ENCODE results near the gene S100A14. TPM values are rescaled to one million over a fixed set of nuclear protein-coding genes. Genes with fewer than 3 reads are reported as not detected.
A peak's percentile ranks its signal among the peaks of the same experiment; 100 is the strongest.

S100A14 gene
- total and polyA plus RNA-seq, 9 of the 15 experiments (the other 6 are each of a cell fraction or from before 2014, with no cell fraction given), result 0.10 to 0.64 (median 0.24) TPM; not detected in 3

DNA sequence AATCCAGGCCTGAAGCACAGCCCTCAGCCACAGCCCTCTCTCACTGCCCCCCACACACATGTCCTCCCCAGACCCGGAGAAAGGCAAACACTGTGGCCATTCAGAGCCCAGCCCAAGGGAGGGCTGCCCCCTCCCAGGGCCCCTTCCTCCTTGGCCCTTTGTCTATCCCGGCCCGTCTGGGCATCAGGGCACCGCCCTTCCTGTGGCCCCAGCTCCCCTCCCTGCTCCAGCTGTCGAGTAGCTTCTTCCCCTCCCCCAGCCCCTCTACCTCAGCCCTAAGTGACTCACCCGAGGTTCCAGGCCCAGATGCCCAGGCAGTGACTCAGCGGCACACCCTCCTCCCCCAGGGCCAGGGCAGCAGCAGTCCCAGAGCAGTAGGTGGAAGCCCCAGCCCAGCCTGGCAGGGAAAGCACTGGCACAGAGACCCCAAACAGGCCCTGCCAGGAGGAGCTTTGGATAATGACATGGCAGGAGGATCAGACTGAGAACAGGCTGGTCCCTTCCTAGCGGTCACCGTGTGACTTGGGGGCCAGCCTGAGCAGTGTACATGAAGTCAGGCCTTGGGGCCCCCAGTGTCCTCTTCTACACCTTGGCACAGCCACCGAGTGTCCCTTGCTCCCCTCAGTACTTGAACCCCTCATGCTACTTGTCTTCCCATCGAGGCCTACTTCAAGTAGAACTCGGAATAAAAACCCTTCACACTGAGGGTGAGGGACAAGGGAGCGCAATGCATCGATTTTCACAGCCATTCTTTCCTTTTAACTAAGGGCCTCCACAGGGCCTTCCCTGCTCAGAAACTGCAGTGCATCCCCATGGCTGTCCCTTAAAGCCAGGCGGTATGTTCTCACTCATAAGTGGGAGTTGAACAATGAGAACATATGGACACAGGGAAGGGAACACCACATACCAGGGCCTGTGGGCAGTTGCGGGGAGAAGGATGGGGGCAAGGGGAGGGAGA is 49.4 kb downstream of the S100A14 start (continued):
- TF ChIP-seq, protein P1, sequence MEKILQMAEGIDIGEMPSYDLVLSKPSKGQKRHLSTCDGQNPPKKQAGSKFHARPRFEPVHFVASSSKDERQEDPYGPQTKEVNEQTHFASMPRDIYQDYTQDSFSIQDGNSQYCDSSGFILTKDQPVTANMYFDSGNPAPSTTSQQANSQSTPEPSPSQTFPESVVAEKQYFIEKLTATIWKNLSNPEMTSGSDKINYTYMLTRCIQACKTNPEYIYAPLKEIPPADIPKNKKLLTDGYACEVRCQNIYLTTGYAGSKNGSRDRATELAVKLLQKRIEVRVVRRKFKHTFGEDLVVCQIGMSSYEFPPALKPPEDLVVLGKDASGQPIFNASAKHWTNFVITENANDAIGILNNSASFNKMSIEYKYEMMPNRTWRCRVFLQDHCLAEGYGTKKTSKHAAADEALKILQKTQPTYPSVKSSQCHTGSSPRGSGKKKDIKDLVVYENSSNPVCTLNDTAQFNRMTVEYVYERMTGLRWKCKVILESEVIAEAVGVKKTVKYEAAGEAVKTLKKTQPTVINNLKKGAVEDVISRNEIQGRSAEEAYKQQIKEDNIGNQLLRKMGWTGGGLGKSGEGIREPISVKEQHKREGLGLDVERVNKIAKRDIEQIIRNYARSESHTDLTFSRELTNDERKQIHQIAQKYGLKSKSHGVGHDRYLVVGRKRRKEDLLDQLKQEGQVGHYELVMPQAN (IDR thresholded peaks at IDR 0.05; ENCODE audit: borderline replicate concordance), result no peak
- TF ChIP-seq KLF1 (tag; IDR thresholded peaks at IDR 0.05) (peak; percentile 89), HDAC1 (IDR thresholded peaks at IDR 0.05) (peak in 1 of 2 experiments; percentile 90; a peak in 2 of 4 replicates), SAP30 (IDR thresholded peaks at IDR 0.05; ENCODE audit: borderline replicate concordance, insufficient read depth, low read depth, low read length, poor library complexity, severe bottlenecking) (no peak), ETV1 (tag; conservative IDR thresholded peaks at IDR 0.05; ENCODE audit: low read depth) (peak; percentile 49), SIN3B (IDR thresholded peaks at IDR 0.05; ENCODE audit: low read depth) (no peak), PHB2 (IDR thresholded peaks at IDR 0.05; ENCODE audit: low read depth) (no peak), EGR1 (conservative IDR thresholded peaks at IDR 0.05) (peak; percentile 58), MAZ (CRISPR knock-in tag; conservative IDR thresholded peaks at IDR 0.05 in 1 of 2, IDR thresholded peaks at IDR 0.05 in 1 of 2) (peak in 1 of 2 experiments; percentile 91; a peak in 2 of 4 replicates), NFRKB (IDR thresholded peaks at IDR 0.05; ENCODE audit: low read depth) (peak; percentile 84), FOS (IDR thresholded peaks at IDR 0.05; ENCODE audit: extremely low read depth, insufficient read length) (peak; percentile 79), GATAD2B (IDR thresholded peaks at IDR 0.05; ENCODE audit: borderline replicate concordance) (peak; percentile 65; the same call in 1 of the 2 replicates)
- TF ChIP-seq, protein P2, sequence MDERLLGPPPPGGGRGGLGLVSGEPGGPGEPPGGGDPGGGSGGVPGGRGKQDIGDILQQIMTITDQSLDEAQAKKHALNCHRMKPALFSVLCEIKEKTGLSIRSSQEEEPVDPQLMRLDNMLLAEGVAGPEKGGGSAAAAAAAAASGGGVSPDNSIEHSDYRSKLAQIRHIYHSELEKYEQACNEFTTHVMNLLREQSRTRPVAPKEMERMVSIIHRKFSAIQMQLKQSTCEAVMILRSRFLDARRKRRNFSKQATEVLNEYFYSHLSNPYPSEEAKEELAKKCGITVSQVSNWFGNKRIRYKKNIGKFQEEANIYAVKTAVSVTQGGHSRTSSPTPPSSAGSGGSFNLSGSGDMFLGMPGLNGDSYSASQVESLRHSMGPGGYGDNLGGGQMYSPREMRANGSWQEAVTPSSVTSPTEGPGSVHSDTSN (CRISPR knock-in tag; IDR thresholded peaks at IDR 0.05; ENCODE audit: low read depth), result no peak
- TF ChIP-seq, protein P2 (tag; conservative IDR thresholded peaks at IDR 0.05; ENCODE audit: low read depth), result no peak
- TF ChIP-seq, protein P3, sequence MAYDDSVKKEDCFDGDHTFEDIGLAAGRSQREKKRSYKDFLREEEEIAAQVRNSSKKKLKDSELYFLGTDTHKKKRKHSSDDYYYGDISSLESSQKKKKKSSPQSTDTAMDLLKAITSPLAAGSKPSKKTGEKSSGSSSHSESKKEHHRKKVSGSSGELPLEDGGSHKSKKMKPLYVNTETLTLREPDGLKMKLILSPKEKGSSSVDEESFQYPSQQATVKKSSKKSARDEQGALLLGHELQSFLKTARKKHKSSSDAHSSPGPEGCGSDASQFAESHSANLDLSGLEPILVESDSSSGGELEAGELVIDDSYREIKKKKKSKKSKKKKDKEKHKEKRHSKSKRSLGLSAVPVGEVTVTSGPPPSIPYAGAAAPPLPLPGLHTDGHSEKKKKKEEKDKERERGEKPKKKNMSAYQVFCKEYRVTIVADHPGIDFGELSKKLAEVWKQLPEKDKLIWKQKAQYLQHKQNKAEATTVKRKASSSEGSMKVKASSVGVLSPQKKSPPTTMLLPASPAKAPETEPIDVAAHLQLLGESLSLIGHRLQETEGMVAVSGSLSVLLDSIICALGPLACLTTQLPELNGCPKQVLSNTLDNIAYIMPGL (CRISPR knock-in tag; IDR thresholded peaks at IDR 0.05), result no peak
- TF ChIP-seq, protein P4, sequence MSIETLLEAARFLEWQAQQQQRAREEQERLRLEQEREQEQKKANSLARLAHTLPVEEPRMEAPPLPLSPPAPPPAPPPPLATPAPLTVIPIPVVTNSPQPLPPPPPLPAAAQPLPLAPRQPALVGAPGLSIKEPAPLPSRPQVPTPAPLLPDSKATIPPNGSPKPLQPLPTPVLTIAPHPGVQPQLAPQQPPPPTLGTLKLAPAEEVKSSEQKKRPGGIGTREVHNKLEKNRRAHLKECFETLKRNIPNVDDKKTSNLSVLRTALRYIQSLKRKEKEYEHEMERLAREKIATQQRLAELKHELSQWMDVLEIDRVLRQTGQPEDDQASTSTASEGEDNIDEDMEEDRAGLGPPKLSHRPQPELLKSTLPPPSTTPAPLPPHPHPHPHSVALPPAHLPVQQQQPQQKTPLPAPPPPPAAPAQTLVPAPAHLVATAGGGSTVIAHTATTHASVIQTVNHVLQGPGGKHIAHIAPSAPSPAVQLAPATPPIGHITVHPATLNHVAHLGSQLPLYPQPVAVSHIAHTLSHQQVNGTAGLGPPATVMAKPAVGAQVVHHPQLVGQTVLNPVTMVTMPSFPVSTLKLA (conservative IDR thresholded peaks at IDR 0.05), result peak in 1 of 2 experiments; percentile 36; a peak in 2 of 4 replicates

Measured in K562 (cell line).